PFSK-1 (cell line): ENCODE data around the gene TMPRSS7.

Experiments used
- FOXP2 ChIP-seq: optimal IDR thresholded peaks from 2 replicates; pipeline ENCODE3; 2011; ENCODE audit warnings: borderline replicate concordance, control low read depth, inconsistent platforms; ENCODE audit not compliant: insufficient read depth; ENCODE audit errors: extremely low read length, extremely low read depth
- POLR2AphosphoS5 ChIP-seq: IDR thresholded peaks from 2 replicates; pipeline ENCODE4 v1.6.1; 2012; ENCODE audit warnings: low read depth, mild to moderate bottlenecking, control low read depth, low read length, moderate library complexity
- SIN3A ChIP-seq: IDR thresholded peaks from 2 replicates; pipeline ENCODE4 v1.6.1; 2012; ENCODE audit warnings: mild to moderate bottlenecking, low read length, moderate library complexity, borderline replicate concordance; ENCODE audit not compliant: insufficient read depth
- TAF1 ChIP-seq: IDR thresholded peaks from 2 replicates; pipeline ENCODE4 v1.6.1; 2012; ENCODE audit warnings: low read length, control low read depth, borderline replicate concordance; ENCODE audit not compliant: insufficient read depth
- TF ChIP-seq, protein P1 (sequence below), 2 experiments: IDR thresholded peaks; 2 replicates each; pipeline versions ENCODE4 v1.6.1 to v1.8.0; 2011 to 2012; ENCODE audit warnings: low read depth in 2 of 2, low read length in 2 of 2, control low read depth in 1 of 2, inconsistent platforms in 1 of 2, mild to moderate bottlenecking in 1 of 2, moderate library complexity in 1 of 2; ENCODE audit not compliant: insufficient read depth in 1 of 2

The TMPRSS7 gene

DNA sequence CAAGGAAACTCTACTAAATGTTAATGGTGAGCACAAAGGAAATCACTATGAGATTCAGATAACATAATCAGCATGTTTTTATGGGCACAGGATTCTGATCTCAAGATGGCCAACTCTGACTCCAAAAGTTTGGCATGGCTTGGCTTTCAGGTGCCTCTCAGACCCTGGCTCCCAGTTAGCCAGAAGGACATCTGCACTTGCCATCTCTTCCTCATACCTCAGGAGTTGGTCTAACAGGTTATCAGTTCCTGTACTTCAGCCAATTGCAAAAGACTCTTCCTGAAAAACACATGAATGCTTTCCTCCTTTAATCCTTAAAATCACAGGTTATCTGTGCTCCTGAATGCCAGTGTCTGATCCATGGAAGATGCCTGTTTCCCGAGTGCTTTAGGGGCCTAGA is 25.0 kb downstream of the TMPRSS7 start:
- TF ChIP-seq FOXP2 = no peak
- no peak for TF ChIP-seq POLR2AphosphoS5
- no peak for TF ChIP-seq SIN3A
- no peak for TF ChIP-seq TAF1
- TF ChIP-seq, protein P1, sequence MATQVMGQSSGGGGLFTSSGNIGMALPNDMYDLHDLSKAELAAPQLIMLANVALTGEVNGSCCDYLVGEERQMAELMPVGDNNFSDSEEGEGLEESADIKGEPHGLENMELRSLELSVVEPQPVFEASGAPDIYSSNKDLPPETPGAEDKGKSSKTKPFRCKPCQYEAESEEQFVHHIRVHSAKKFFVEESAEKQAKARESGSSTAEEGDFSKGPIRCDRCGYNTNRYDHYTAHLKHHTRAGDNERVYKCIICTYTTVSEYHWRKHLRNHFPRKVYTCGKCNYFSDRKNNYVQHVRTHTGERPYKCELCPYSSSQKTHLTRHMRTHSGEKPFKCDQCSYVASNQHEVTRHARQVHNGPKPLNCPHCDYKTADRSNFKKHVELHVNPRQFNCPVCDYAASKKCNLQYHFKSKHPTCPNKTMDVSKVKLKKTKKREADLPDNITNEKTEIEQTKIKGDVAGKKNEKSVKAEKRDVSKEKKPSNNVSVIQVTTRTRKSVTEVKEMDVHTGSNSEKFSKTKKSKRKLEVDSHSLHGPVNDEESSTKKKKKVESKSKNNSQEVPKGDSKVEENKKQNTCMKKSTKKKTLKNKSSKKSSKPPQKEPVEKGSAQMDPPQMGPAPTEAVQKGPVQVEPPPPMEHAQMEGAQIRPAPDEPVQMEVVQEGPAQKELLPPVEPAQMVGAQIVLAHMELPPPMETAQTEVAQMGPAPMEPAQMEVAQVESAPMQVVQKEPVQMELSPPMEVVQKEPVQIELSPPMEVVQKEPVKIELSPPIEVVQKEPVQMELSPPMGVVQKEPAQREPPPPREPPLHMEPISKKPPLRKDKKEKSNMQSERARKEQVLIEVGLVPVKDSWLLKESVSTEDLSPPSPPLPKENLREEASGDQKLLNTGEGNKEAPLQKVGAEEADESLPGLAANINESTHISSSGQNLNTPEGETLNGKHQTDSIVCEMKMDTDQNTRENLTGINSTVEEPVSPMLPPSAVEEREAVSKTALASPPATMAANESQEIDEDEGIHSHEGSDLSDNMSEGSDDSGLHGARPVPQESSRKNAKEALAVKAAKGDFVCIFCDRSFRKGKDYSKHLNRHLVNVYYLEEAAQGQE (IDR thresholded peaks at IDR 0.05; ENCODE audit: insufficient read depth in 1 of 2, low read depth in 2 of 2, low read length in 2 of 2) = no peak

DNA sequence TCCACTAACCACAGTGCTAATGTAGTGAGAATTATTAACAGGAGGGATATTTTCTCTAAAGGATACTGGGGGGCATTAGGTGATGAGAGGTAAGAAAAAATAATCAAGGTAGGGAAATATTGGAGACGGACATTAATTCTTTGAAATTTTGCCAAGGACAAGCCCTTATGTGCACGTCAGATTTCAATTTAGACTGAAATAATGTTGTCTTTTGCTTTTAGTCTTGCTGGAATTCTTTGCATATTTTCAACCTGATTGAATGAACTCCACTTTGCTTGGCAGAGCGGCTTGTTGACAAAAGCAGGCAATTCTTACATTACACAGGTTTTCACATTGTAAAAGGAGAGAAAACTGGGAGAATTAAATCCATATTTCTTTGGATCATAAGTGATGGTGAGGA is 26.6 kb downstream of the TMPRSS7 start:
- TF ChIP-seq POLR2AphosphoS5 (no peak), TAF1 (no peak)

DNA sequence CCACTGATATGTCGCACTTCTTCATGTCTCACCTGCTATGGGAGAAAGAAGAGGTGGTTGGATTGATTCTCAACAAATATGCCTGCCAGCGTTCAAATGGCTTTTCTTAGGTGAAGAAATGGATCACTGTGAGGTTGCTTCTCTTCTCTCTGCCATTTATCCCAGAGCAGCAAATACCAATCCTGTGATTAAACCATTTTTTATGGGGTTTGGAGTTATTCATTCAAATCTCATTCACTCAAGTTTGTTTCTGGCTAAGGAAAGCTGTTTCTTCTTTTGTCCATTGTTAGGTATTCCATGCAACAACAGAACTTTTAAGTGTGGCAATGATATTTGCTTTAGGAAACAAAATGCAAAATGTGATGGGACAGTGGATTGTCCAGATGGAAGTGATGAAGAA is 39.5 kb downstream of the TMPRSS7 start:
- TF ChIP-seq, protein P1 (IDR thresholded peaks at IDR 0.05; ENCODE audit: insufficient read depth in 1 of 2, low read depth in 2 of 2, low read length in 2 of 2) = no peak
- TF ChIP-seq TAF1 = no peak
- TF ChIP-seq FOXP2 = no peak
- no peak for TF ChIP-seq POLR2AphosphoS5
- TF ChIP-seq SIN3A = no peak

DNA sequence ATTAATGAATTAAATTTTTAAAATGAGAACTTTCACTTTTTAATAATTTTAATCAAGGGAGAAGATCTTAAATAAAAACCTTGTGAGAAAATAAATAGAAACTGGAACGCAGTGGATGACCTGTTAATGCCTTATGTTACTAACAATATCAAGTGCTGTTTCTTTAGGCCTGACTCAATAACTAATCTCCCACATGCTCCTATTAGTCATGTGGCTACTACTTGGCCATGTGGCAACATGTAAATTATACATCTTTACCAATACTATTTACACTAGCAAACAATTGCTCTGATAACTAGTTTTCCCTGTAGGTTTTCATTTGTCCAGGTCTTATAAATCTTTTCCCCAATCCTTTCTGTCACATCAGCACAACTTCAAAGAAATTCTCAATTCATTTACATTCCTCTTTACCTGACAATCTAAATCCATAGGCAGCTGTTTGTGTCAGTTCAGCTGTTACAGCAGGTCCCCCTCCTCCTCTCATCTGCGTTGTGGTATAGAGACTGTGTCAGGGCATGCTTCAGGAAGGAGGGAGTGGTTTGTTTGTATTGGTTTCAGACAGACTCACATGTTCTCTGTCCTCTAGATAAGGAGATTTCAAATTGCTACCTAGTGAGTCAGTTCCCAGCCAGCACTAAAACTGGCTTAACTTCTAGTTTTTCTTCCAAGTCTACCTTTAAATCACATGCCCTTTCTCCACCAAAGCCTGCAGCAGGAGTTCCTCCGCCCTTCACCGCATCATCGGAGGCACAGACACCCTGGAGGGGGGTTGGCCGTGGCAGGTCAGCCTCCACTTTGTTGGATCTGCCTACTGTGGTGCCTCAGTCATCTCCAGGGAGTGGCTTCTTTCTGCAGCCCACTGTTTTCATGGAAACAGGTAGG is 40.3 kb downstream of the TMPRSS7 start:
- TF ChIP-seq TAF1 = no peak
- TF ChIP-seq, protein P1 (IDR thresholded peaks at IDR 0.05; ENCODE audit: insufficient read depth in 1 of 2, low read depth in 2 of 2, low read length in 2 of 2) = no peak
- no peak for TF ChIP-seq SIN3A
- no peak for TF ChIP-seq POLR2AphosphoS5
- no peak for TF ChIP-seq FOXP2

DNA sequence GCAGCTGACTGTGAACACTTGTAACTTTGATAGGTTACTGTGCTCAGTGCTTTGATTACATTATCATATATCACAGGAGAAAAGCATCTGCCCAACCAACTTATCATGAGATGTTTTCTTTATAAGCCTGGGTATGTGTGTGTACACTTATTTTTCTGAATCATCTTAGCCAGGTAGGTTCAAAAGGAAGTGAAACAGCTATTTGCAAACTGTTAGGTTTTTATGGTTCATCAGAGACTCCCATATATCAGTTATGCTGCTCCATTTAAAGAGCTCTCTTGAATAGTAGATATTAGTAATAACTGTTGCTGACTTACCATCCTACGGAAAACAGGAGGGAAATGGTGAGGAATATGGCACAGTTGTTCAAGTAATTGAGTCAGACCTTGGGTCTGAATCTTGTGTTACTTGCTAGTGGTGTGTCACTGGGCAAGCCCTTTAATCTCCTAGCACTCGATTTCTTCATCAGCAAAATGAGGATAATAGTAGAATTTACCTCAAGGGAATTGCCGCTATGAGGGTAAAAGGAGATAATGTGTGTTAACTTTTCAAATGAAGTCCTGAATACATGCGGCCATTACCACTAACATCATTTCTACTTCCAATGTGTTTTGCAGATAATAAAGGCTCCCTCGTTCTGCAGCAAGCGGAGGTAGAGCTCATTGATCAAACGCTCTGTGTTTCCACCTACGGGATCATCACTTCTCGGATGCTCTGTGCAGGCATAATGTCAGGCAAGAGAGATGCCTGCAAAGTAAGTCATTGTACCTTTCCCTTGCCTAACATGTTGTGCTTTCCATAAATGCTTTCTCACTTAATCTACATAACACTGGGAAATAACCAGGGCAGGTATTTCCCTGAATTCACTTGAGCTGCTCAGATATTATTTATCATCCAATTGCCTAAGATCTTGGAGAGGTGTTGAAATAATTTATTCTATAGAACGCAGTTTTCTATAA is 43.9 kb downstream of the TMPRSS7 start:
- TF ChIP-seq TAF1 (no peak), FOXP2 (no peak), SIN3A (no peak), POLR2AphosphoS5 (no peak)
- TF ChIP-seq, protein P1 (IDR thresholded peaks at IDR 0.05; ENCODE audit: insufficient read depth in 1 of 2, low read depth in 2 of 2, low read length in 2 of 2) = no peak
